ENCODE results near the gene VEPH1. TPM values are rescaled to one million over a fixed set of nuclear protein-coding genes. Genes with fewer than 3 reads are reported as not detected.

VEPH1 gene
- polyA plus RNA-seq, 3 donors from 2014 or later, result 0.94 TPM; not detected in 2

DNA sequence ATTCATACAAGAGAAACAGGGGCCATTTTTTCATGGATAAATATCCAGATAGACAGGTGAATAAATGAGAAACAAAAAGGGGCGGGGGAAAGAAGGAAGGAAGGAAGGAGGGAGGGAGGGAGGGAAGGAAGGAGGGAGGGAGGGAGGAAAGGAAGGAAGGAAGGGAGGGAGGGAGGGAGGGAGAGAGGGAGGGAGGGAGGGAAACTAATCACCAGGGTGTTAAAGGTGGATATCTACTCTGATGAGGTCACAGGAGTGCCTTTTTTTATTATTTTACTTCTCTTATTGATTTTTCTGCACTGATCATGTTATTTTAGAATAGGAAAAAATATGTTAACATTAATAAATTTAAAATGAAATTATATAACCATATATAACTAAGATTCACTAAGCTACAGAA is 10.4 kb upstream of the VEPH1 start:
- Mint-ChIP-seq H3K4me3 (no peak overlapping the region), H3K27me3 (ENCODE audit: low read depth in 3 of 3) (peaks cover 0 to 1% (median 0%) of the 10 kb centered on the region in 3 donors), H3K4me1 (no peaks in the 10 kb centered on the region), H3K9me3 (no peaks in the 10 kb centered on the region), H3K27ac (no peak overlapping the region), H3K36me3 (no peaks in the 10 kb centered on the region)
- no peak for DNase-seq

- Mint-ChIP-seq H3K36me3 (no peaks in the 10 kb centered on the region), H3K9me3 (no peaks in the 10 kb centered on the region), H3K27me3 (ENCODE audit: low read depth in 3 of 3) (peaks cover 0 to 1% (median 0%) of the 10 kb centered on the region in 3 donors), H3K27ac (no peak overlapping the region), H3K4me3 (no peak overlapping the region), H3K4me1 (no peaks in the 10 kb centered on the region)
- DNase-seq, result no peak
These were observed 9.3 kb upstream of the VEPH1 start for GRCh38 chr3:157512534-157512933.

- no peaks in the 10 kb centered on the region for H3K4me1 Mint-ChIP-seq
- peaks cover 0 to 4% (median 1%) of the 10 kb centered on the region in 3 donors for H3K27me3 Mint-ChIP-seq (ENCODE audit: low read depth in 3 of 3)
- no peaks in the 10 kb centered on the region for H3K36me3 Mint-ChIP-seq
- no peak for DNase-seq
- H3K4me3 Mint-ChIP-seq, result no peak overlapping the region
- H3K9me3 Mint-ChIP-seq, result peaks cover 0 to 3% (median 0%) of the 10 kb centered on the region in 6 donors
- no peak overlapping the region for H3K27ac Mint-ChIP-seq
These were observed 5.2 kb upstream of the VEPH1 start for GRCh38 chr3:157508461-157508860.

DNA sequence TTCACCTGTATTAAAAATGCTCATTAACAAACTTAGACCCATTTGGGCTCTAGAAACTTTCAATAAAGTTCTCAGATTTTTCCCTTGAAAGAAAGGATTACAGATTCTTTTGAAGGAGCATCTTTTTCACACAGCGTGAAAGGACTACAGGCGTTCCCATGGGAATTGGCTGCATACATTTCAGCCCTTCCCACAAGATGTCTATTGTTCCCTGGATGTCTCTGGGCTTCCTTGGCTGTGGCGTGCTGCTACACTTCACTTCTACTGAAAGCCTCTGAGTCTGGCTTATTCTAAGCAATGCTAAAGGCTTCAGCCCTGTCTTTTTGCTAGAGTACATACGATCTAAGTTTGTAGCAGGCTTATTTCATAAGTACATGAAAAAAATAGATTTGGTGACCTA is 1.4 kb downstream of the VEPH1 start:
- H3K9me3 Mint-ChIP-seq, result peaks cover 0 to 5% (median 1%) of the 10 kb centered on the region in 6 donors
- H3K27ac Mint-ChIP-seq, result no peak overlapping the region
- peaks cover 2 to 16% (median 3%) of the 10 kb centered on the region in 3 donors for H3K27me3 Mint-ChIP-seq (ENCODE audit: low read depth in 3 of 3)
- no peaks in the 10 kb centered on the region for H3K36me3 Mint-ChIP-seq
- DNase-seq, result no peak
- H3K4me3 Mint-ChIP-seq, result no peak overlapping the region
- no peaks in the 10 kb centered on the region for H3K4me1 Mint-ChIP-seq

DNA sequence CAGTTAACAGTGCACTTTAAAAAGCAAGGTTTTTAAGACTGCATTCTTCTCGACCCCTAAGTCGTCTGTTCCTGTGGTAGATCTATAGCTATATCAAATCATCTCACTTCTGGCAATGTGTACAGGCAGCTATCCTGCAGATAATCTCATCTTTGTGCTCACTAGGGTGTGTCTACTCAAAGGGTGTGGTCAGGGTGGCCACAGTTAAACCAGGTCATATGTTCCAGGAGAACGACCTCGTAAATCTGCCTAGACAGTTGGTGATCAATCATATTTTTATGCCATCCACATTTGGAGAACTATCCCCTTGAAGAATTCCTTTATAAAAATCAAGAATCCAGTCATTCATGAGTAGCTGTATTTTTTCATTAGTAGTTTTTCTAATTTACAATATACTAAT is 3.0 kb downstream of the VEPH1 start:
- no peaks in the 10 kb centered on the region for H3K36me3 Mint-ChIP-seq
- no peak overlapping the region for H3K4me3 Mint-ChIP-seq
- peaks cover 2 to 15% (median 3%) of the 10 kb centered on the region in 3 donors for H3K27me3 Mint-ChIP-seq (ENCODE audit: low read depth in 3 of 3)
- no peak overlapping the region for H3K27ac Mint-ChIP-seq
- DNase-seq, result no peak
- no peaks in the 10 kb centered on the region for H3K4me1 Mint-ChIP-seq
- peaks cover 0 to 5% (median 1%) of the 10 kb centered on the region in 6 donors for H3K9me3 Mint-ChIP-seq

GRCh38 chr3:157499342-157499963 is 3.8 kb downstream of the VEPH1 start:
- Mint-ChIP-seq H3K9me3 (peaks cover 0 to 5% (median 1%) of the 10 kb centered on the region in 6 donors), H3K36me3 (no peaks in the 10 kb centered on the region), H3K27me3 (ENCODE audit: low read depth in 3 of 3) (peaks cover 2 to 13% (median 3%) of the 10 kb centered on the region in 3 donors), H3K4me3 (no peak overlapping the region), H3K4me1 (no peaks in the 10 kb centered on the region), H3K27ac (no peak overlapping the region)
- DNase-seq, result no peak

DNA sequence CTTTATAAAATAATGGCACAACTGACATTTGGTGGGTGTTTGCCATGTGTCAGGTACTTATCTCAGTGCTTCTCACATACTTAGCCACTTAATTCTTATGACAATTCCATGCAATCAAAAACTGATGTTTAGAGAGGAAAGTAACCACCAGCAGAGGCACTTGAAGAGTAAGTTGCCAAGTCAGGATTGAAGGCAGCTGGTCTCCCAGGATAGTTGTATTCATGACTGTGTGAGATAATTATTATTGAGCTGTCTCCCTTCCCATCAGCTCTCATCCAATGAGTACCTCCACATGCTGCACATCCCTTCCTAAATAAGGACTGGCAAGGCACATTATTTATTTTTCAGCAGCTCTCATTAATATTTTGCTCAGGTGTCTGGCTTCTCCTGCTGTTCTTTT is 4.8 kb downstream of the VEPH1 start:
- Mint-ChIP-seq H3K27me3 (ENCODE audit: low read depth in 3 of 3) (peaks cover 2 to 13% (median 3%) of the 10 kb centered on the region in 3 donors), H3K4me3 (no peak overlapping the region), H3K36me3 (no peaks in the 10 kb centered on the region), H3K9me3 (peaks cover 0 to 5% (median 0%) of the 10 kb centered on the region in 6 donors), H3K4me1 (no peaks in the 10 kb centered on the region), H3K27ac (no peak overlapping the region)
- DNase-seq, result no peak

DNA sequence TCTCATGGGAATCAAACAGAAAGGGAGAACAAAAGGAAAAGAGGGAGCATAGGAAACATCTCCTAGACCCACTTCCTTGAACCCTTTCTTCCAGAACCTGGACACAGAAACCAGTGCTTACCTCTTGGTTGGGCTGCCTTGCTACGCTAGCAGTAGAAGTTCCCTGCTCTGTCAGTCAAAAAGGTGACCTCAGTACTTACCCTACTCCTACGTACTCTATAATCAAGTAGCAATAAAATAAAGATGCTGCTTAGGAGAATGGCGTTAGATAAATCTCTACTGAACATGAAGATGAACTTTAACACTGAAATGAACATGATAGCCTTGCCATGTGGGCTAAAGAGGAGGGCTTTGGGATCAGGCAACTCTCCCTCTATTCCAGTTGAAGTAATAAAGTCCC is 7.4 kb downstream of the VEPH1 start:
- no peak overlapping the region for H3K27ac Mint-ChIP-seq

DNA sequence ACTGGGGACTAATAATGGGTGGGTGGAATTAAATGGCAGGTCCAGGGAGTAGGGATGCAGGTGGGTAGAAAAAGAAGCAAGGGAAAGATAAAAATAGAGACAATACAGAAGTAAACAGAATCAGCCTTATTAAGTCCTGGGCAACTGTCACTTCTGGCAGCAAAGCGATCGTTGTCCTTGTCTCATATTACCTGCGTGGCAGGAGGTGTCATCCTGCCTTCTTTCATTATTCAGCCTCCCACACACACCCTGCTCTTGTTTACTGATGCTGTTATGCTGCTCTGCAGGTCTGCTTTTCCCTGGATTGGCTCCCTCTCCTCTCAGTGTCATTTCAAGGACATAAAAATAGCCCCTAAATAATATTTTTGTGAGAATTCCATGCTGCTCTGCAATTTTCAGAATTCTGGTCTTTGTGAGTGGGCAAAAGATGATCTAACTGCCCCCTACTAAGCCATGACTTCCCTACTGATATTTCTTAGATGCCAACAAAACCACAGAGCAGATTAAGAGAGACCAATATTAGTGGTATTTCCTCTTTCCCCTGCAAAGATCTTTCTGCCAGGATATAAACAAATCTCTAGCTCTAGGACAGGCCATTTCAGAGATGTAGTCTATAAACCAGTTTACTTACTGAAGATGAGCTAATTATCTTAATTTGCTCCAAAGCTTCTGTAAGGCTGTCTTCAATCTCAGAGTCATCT is 8.5 kb downstream of the VEPH1 start:
- H3K9me3 Mint-ChIP-seq, result peaks cover 0 to 3% (median 0%) of the 10 kb centered on the region in 6 donors
- no peaks in the 10 kb centered on the region for H3K36me3 Mint-ChIP-seq
- DNase-seq, result no peak
- H3K27ac Mint-ChIP-seq, result no peak overlapping the region
- no peak overlapping the region for H3K4me3 Mint-ChIP-seq
- no peaks in the 10 kb centered on the region for H3K4me1 Mint-ChIP-seq
- H3K27me3 Mint-ChIP-seq (ENCODE audit: low read depth in 3 of 3), result peaks cover 0 to 6% (median 4%) of the 10 kb centered on the region in 3 donors

More for the DNA sequence above, 7.4 kb downstream of the VEPH1 start:
- peaks cover 3 to 13% (median 4%) of the 10 kb centered on the region in 3 donors for H3K27me3 Mint-ChIP-seq (ENCODE audit: low read depth in 3 of 3)
- H3K4me3 Mint-ChIP-seq, result no peak overlapping the region
- no peak for DNase-seq
- no peaks in the 10 kb centered on the region for H3K36me3 Mint-ChIP-seq
- no peaks in the 10 kb centered on the region for H3K4me1 Mint-ChIP-seq
- H3K9me3 Mint-ChIP-seq, result peaks cover 0 to 5% (median 0%) of the 10 kb centered on the region in 6 donors

DNA sequence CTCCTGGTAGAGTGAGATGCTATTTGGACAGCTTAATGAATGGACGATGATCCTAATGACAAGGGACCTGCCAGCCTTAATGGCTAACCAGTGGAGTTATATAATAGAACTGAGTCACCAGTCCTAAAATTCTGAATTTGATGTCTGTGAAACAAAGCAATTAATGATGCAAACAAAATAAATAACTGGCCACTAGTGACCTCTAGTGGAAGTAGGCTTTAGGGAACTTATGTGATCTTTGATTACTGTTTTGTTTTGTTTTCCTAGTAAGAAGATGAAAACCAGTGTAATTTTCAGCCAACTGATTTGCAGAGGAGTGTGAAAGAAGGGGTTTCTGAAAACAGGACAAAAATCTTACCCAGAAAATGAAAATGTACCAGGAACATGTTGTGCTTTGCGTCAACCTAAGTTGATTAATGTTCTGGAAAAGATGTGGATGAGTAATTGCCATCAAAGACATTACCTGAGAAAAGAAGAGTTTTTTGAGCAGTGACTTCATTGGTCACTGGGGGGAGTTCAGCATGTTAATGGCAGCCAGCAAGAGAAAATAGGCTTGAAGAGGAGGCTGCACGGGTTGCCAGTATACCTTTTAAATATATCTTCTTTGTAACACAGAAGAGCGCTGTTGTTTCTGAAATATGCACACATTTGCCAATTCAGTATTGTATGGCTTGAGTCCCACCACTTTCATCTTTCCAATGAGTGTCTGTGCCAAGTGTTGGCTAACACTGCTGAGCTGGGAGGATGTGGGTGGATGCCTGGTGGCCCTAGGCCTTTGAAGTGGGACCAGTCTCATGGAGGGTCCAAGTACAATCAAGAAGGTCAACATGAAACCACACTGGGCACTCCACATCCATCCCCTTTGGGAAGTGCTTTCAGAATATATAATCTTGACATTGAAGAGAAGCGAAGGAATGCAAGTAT is 9.3 kb downstream of the VEPH1 start:
- H3K4me3 Mint-ChIP-seq, result no peak overlapping the region
- peaks cover 0 to 4% (median 4%) of the 10 kb centered on the region in 3 donors for H3K27me3 Mint-ChIP-seq (ENCODE audit: low read depth in 3 of 3)
- peaks cover 0 to 3% (median 0%) of the 10 kb centered on the region in 6 donors for H3K9me3 Mint-ChIP-seq
- H3K4me1 Mint-ChIP-seq, result no peaks in the 10 kb centered on the region
- H3K27ac Mint-ChIP-seq, result no peak overlapping the region
- no peak for DNase-seq
- no peaks in the 10 kb centered on the region for H3K36me3 Mint-ChIP-seq

- no peak for DNase-seq
- Mint-ChIP-seq H3K4me3 (no peak overlapping the region), H3K9me3 (no peaks in the 10 kb centered on the region), H3K4me1 (no peaks in the 10 kb centered on the region), H3K27ac (no peak overlapping the region), H3K27me3 (ENCODE audit: low read depth in 3 of 3) (peaks cover 2 to 4% (median 2%) of the 10 kb centered on the region in 3 donors), H3K36me3 (no peaks in the 10 kb centered on the region)
These were observed 12.1 kb downstream of the VEPH1 start for GRCh38 chr3:157491136-157491535.

GRCh38 chr3:157488144-157488543 is 15.1 kb downstream of the VEPH1 start:
- H3K36me3 Mint-ChIP-seq, result no peaks in the 10 kb centered on the region
- no peak overlapping the region for H3K4me3 Mint-ChIP-seq
- H3K9me3 Mint-ChIP-seq, result peaks cover 0 to 6% (median under 1%) of the 10 kb centered on the region in 6 donors
- DNase-seq, result no peak
- H3K4me1 Mint-ChIP-seq, result no peaks in the 10 kb centered on the region
- H3K27me3 Mint-ChIP-seq (ENCODE audit: low read depth in 3 of 3), result peaks cover 2 to 4% (median 2%) of the 10 kb centered on the region in 3 donors
- H3K27ac Mint-ChIP-seq, result no peak overlapping the region

DNA sequence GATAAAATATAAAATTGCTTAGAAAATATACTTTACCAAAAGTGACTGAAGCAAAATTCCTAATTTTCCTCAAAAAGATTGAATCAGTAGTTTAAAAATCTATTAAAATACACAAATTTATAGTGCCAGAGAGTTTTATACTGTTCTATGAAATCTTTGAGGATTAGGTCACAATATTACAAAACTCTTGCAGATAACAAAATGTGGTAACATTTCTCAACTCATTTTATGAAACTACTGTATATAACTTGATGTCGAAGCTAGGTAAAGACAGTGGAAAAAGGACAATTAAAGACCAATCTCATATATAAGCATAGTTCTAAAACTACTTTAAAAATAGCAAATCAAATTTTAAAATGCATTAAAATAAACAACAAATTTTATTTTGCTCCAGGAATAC is 15.9 kb downstream of the VEPH1 start:
- Mint-ChIP-seq H3K4me1 (no peaks in the 10 kb centered on the region), H3K27me3 (ENCODE audit: low read depth in 3 of 3) (peaks cover 2 to 4% (median 2%) of the 10 kb centered on the region in 3 donors), H3K4me3 (no peak overlapping the region), H3K27ac (no peak overlapping the region), H3K36me3 (no peaks in the 10 kb centered on the region), H3K9me3 (peaks cover 0 to 9% (median 3%) of the 10 kb centered on the region in 6 donors)
- no peak for DNase-seq
